RWPE1 (cell line): ENCODE data around the gene B2M.

Experiments
- CTCF ChIA-PET: fragments of 350-600 bp; sonication (Branson Sonifier 250); formaldehyde crosslinking; extraction: SDS; loops from one replicate; lab custom pipeline; 2021; lab: Yijun Ruan, JAX
- POLR2A ChIA-PET: fragments of 400-600 bp; formaldehyde crosslinking; extraction: SDS; loops from one replicate; lab custom pipeline; 2020; ENCODE audit warnings: antibody characterized with exemption; ENCODE audit not compliant: low non-redundant PET; lab: Yijun Ruan, JAX
- DNase-seq: peaks from one replicate; pipeline ENCODE4 v3.0.0; 2012; ENCODE audit warnings: low spot score
- H3K27ac ChIP-seq: fragments of 450-650 bp; 2 replicates; pipeline ENCODE4 v1.5.1; 2017
- CTCF ChIP-seq: fragments of 450-650 bp; conservative IDR thresholded peaks from 2 replicates; pipeline ENCODE4 v1.5.1; 2017; ENCODE audit warnings: low read depth, mild to moderate bottlenecking

B2M gene

GRCh38 chr15:44711096-44711742, at the start of gene B2M, which contains the start of gene PATL2:
B2M (plus strand) TSS chr15:44711517; CDS start chr15:44711547, 30 bp downstream.
PATL2 (minus strand) TSS chr15:44711323; CDS start chr15:44676490, 34,833 bp downstream.
- DNase-seq = peak; percentile 98
- H3K27ac ChIP-seq = peak within 1 kb of the TSS; percentile 88
- TF ChIP-seq CTCF = no peak
- POLR2A ChIA-PET = interaction anchor here (0.5 to 2.7 kb wide), 8 partner anchors 16 to 504 kb away, joined by 3 to 14 read pairs (median 5); partner anchors contain the start of gene SPG11
- CTCF ChIA-PET = interaction anchor here (0.6 to 0.7 kb wide), 3 partner anchors 14 to 421 kb away, joined by 3 to 6 read pairs (median 3); no protein-coding TSS in a partner anchor

- ChIA-PET CTCF (no interaction called here), POLR2A (no interaction called here)
- no peak overlapping the region for H3K27ac ChIP-seq
Observed at GRCh38 chr15:44661576-44661975, 49.7 kb upstream of the B2M start.

GRCh38 chr15:44662478-44663409, 48.6 kb upstream of the B2M start:
- H3K27ac ChIP-seq = peak overlapping the region; percentile 90
- TF ChIP-seq CTCF = no peak
- CTCF ChIA-PET = interaction anchor here (0.6 to 2.2 kb wide), 8 partner anchors 11 to 91 kb away, joined by 3 to 16 read pairs (median 4); no protein-coding TSS in a partner anchor
- DNase-seq = peak; percentile 74
- POLR2A ChIA-PET = interaction anchor here (0.7 to 1.8 kb wide), 5 partner anchors 15 to 66 kb away, joined by 3 to 14 read pairs (median 4); partner anchors contain the start of genes B2M and PATL2

More at GRCh38 chr15:44661576-44661975, 49.7 kb upstream of the B2M start:
- no peak for DNase-seq
- TF ChIP-seq CTCF = no peak

GRCh38 chr15:44663410-44664308, 47.7 kb upstream of the B2M start, which contains the start of gene SPG11:
SPG11 (minus strand) TSS chr15:44663662; CDS start chr15:44663647, 15 bp downstream.
- CTCF ChIA-PET = interaction anchor here (0.6 to 2.2 kb wide), 14 partner anchors 9 to 95 kb away, joined by 3 to 16 read pairs (median 4); partner anchors contain the start of gene TRIM69
- H3K27ac ChIP-seq = peak within 1 kb of the TSS; percentile 90
- peak; percentile 93 for DNase-seq
- TF ChIP-seq CTCF = peak; percentile 95
- POLR2A ChIA-PET = interaction anchor here (1.1 to 1.8 kb wide), 3 partner anchors 48 to 65 kb away, joined by 4 to 14 read pairs (median 4); partner anchors contain the start of genes B2M and PATL2

GRCh38 chr15:44666210-44667038, 44.9 kb upstream of the B2M start:
- ChIA-PET POLR2A (interaction anchor here (0.9 kb wide), 1 partner anchor 60 kb away, joined by 3 read pairs; no protein-coding TSS in a partner anchor), CTCF (interaction anchor here (1.2 kb wide), 1 partner anchor 72 kb away, joined by 6 read pairs; no protein-coding TSS in a partner anchor)
- TF ChIP-seq CTCF = no peak
- H3K27ac ChIP-seq = no peak overlapping the region
- DNase-seq = no peak
